H1 (cell line): ENCODE data around the gene SRRT. TPM values are rescaled to one million over a fixed set of nuclear protein-coding genes. Genes with fewer than 3 reads are reported as not detected.

Experiments
- CTCF ChIA-PET: fragments of 300-600 bp; sonication (Branson Sonifier 250); formaldehyde crosslinking; loops from one replicate; lab custom pipeline; 2021; ENCODE audit not compliant: partially characterized antibody; lab: Charles Lee
- POLR2A ChIA-PET: fragments of 300-600 bp; sonication (Branson Sonifier 250); formaldehyde crosslinking; loops from one replicate; lab custom pipeline; 2021; ENCODE audit warnings: inconsistent platforms; ENCODE audit not compliant: partially characterized antibody; lab: Charles Lee
- DNase-seq, 2 experiments: peaks; one replicate each; pipeline versions ENCODE4 v3.0.0 to v3.0.0-alpha.2; 2010 to 2022; ENCODE audit warnings: low spot score in 2 of 2, low read depth in 1 of 2, mixed read lengths in 1 of 2
- FAIRE-seq: peaks from 2 replicates; lab custom pipeline; 2011; peaks lifted over from hg19 to GRCh38; lab: Jason Lieb, UNC
- H2AFZ ChIP-seq: 2 replicates; pipeline ENCODE4 v1.8.1; 2012; ENCODE audit warnings: low read length, inconsistent platforms
- H2AK5ac ChIP-seq: 2 replicates; pipeline ENCODE4 v1.6.1; 2013; ENCODE audit warnings: low read depth, low read length
- H2BK120ac ChIP-seq: replicated peaks from 2 replicates; pipeline ENCODE3; 2013; ENCODE audit warnings: low read depth, low read length, inconsistent platforms
- H2BK12ac ChIP-seq: 2 replicates; pipeline ENCODE4 v1.6.1; 2013; ENCODE audit warnings: low read depth, low read length
- H2BK15ac ChIP-seq: 2 replicates; pipeline ENCODE4 v1.6.1; 2013; ENCODE audit warnings: low read length
- H2BK20ac ChIP-seq: 2 replicates; pipeline ENCODE4 v1.6.1; 2013; ENCODE audit warnings: low read length
- H2BK5ac ChIP-seq: 2 replicates; pipeline ENCODE4 v1.6.1; 2013; ENCODE audit warnings: low read depth, low read length
- H3K14ac ChIP-seq: 2 replicates; pipeline ENCODE4 v1.6.1; 2013; ENCODE audit warnings: inconsistent platforms; ENCODE audit not compliant: insufficient read length
- H3K18ac ChIP-seq: 2 replicates; pipeline ENCODE4 v1.6.1; 2013; ENCODE audit warnings: low read length; ENCODE audit errors: extremely low read depth
- H3K23ac ChIP-seq: 2 replicates; pipeline ENCODE4 v1.6.1; 2013; ENCODE audit warnings: inconsistent platforms; ENCODE audit not compliant: insufficient read length
- H3K23me2 ChIP-seq: 2 replicates; pipeline ENCODE4 v1.6.1; 2013; ENCODE audit warnings: low read depth, low read length
- H3K27ac ChIP-seq: 2 replicates; pipeline ENCODE4 v1.6.1; 2011; ENCODE audit warnings: low read depth, low read length, inconsistent platforms
- H3K27me3 ChIP-seq, 4 experiments: replicated peaks in 1 of 4; 1 replicate in 1 of 4; 2 replicates in 3 of 4; pipeline versions ENCODE4 v1.6.1 to v1.8.1; 2011 to 2013; ENCODE audit warnings: low read length in 3 of 4, mild to moderate bottlenecking in 3 of 4, inconsistent platforms in 2 of 4, mixed read lengths in 2 of 4, moderate library complexity in 1 of 4; ENCODE audit not compliant: control insufficient read depth in 3 of 4, insufficient read depth in 3 of 4; ENCODE audit errors: extremely low read depth in 1 of 4
- H3K36me3 ChIP-seq, 4 experiments: 2 replicates each; pipeline versions ENCODE4 v1.6.1 to v1.8.1; 2011 to 2013; ENCODE audit warnings: mild to moderate bottlenecking in 4 of 4, low read length in 3 of 4, moderate library complexity in 2 of 4, control low read depth in 1 of 4, inconsistent platforms in 1 of 4; ENCODE audit not compliant: insufficient read depth in 4 of 4, control insufficient read depth in 2 of 4
- H3K4ac ChIP-seq: replicated peaks from 2 replicates; pipeline ENCODE3; 2013; ENCODE audit warnings: low read length, low read depth, mixed read lengths, inconsistent platforms; ENCODE audit not compliant: insufficient read length
- H3K4me1 ChIP-seq, 4 experiments: replicated peaks in 1 of 4; 1 replicate in 1 of 4; 2 replicates in 3 of 4; pipeline versions ENCODE4 v1.6.1 to v1.8.1; 2011 to 2013; ENCODE audit warnings: low read length in 3 of 4, inconsistent platforms in 2 of 4, mixed read lengths in 1 of 4; ENCODE audit not compliant: insufficient read depth in 4 of 4, control insufficient read depth in 3 of 4
- H3K4me2 ChIP-seq, 2 experiments: 2 replicates each; pipeline versions ENCODE4 v1.6.1 to v1.8.1; 2011 to 2013; ENCODE audit warnings: low read depth in 2 of 2, low read length in 2 of 2, control low read depth in 1 of 2, inconsistent platforms in 1 of 2, mild to moderate bottlenecking in 1 of 2; ENCODE audit not compliant: insufficient read depth in 1 of 2
- H3K4me3 ChIP-seq, 4 experiments: fragments of 200-600, 300-600 bp in 1 of 4; sonication (generic), shearing (Covaris generic), sonication (Bioruptor Twin) in 1 of 4; 2 replicates each; pipeline versions ENCODE4 v1.5.1 to v1.8.1; 2011 to 2016; ENCODE audit warnings: low read length in 4 of 4, low read depth in 3 of 4, control low read depth in 2 of 4, inconsistent platforms in 2 of 4, mild to moderate bottlenecking in 2 of 4, mixed read lengths in 1 of 4, moderate library complexity in 1 of 4; ENCODE audit not compliant: insufficient read depth in 2 of 4; ENCODE audit errors: extremely low read depth in 1 of 4
- H3K56ac ChIP-seq: replicated peaks from 2 replicates; pipeline ENCODE3; 2013; ENCODE audit warnings: low read depth, mild to moderate bottlenecking, mixed read lengths, low read length, inconsistent platforms; ENCODE audit not compliant: insufficient read length
- H3K79me1 ChIP-seq: 2 replicates; pipeline ENCODE4 v1.6.1; 2013; ENCODE audit warnings: low read depth, low read length, control low read depth
- H3K79me2 ChIP-seq, 2 experiments: 2 replicates each; pipeline versions ENCODE4 v1.6.1 to v1.8.1; 2012 to 2013; ENCODE audit warnings: low read length in 2 of 2, mild to moderate bottlenecking in 2 of 2, inconsistent platforms in 1 of 2; ENCODE audit not compliant: insufficient read depth in 2 of 2, control insufficient read depth in 1 of 2
- H3K9ac ChIP-seq, 4 experiments: replicated peaks in 1 of 4; 1 replicate in 1 of 4; 2 replicates in 3 of 4; pipeline versions ENCODE4 v1.6.1 to v1.8.1; 2011 to 2013; ENCODE audit warnings: low read depth in 3 of 4, low read length in 3 of 4, control low read depth in 2 of 4, mild to moderate bottlenecking in 2 of 4, moderate library complexity in 2 of 4, inconsistent platforms in 1 of 4; ENCODE audit errors: extremely low read depth in 1 of 4
- H3K9me3 ChIP-seq, 2 experiments: 2 replicates each; pipeline versions ENCODE4 v1.6.1 to v1.8.1; 2012 to 2013; ENCODE audit warnings: mild to moderate bottlenecking in 2 of 2, moderate library complexity in 2 of 2, control low read depth in 1 of 2, inconsistent platforms in 1 of 2, low read depth in 1 of 2, low read length in 1 of 2, mixed read lengths in 1 of 2; ENCODE audit not compliant: insufficient read depth in 2 of 2
- H4K20me1 ChIP-seq, 2 experiments: replicated peaks in 1 of 2; 2 replicates each; pipeline versions ENCODE3 to v1.8.1; 2011 to 2013; ENCODE audit warnings: inconsistent platforms in 2 of 2, low read length in 2 of 2, mild to moderate bottlenecking in 1 of 2; ENCODE audit not compliant: insufficient read depth in 2 of 2, control insufficient read depth in 1 of 2
- H4K5ac ChIP-seq: 2 replicates; pipeline ENCODE4 v1.6.1; 2013; ENCODE audit warnings: low read length, low read depth, mixed read lengths, inconsistent platforms; ENCODE audit not compliant: insufficient read length
- H4K8ac ChIP-seq: 2 replicates; pipeline ENCODE4 v1.8.0; 2013; ENCODE audit warnings: mild to moderate bottlenecking, moderate library complexity, low read length, inconsistent platforms; ENCODE audit not compliant: insufficient read depth; ENCODE audit errors: extremely low read depth
- H4K91ac ChIP-seq: replicated peaks from 2 replicates; pipeline ENCODE3; 2013; ENCODE audit warnings: low read length, mixed read lengths, inconsistent platforms; ENCODE audit not compliant: insufficient read length
- WGBS, 2 experiments: shearing (Covaris generic) in 1 of 2; methylation state at CpG; one replicate each; pipeline versions ENCODE4 v1.1.6 to v1.1.7; 2013 to 2015; ENCODE audit warnings: low lambda C conversion rate in 2 of 2, mixed read lengths in 2 of 2, inconsistent platforms in 1 of 2, low coverage in 1 of 2, missing lambda C conversion rate in 1 of 2; ENCODE audit not compliant: insufficient replicate concordance in 2 of 2, insufficient coverage in 1 of 2, insufficient read length in 1 of 2; ENCODE audit errors: extremely low coverage in 1 of 2, missing lambda C conversion rate in 1 of 2; 5-methylcytosine and 5-hydroxymethylcytosine counted together
- polyA plus RNA-seq, 7 experiments: library from polyadenylated mRNA; depleted of rRNA in 3 of 7; stranded (reverse) in 5 of 7; unstranded in 2 of 7; fragments of >200 nt in 5 of 7; fragments of 200-250 nt in 2 of 7; gene quantifications; 1 replicate in 5 of 7; 2 replicates in 1 of 7; 4 replicates in 1 of 7; pipeline versions ENCODE4 v1.2.1 to v1.2.3, GENCODE V29; 2011 to 2013; ENCODE audit warnings: missing spikeins in 2 of 7, mixed read lengths in 2 of 7
- total RNA-seq: library from RNA; stranded (reverse); fragmentation: NEBNext Ultra II Directional; extraction: Animal tissue kit (Norgen Biotek cat#: 25700); gene quantifications from 2 replicates; pipeline ENCODE4 v1.2.1, GENCODE V29; 2021

The SRRT gene
- total and polyA plus RNA-seq, 2 of the 8 experiments (the other 6 are each of a cell fraction or from before 2014, with no cell fraction given), result 66.7 to 237 TPM

DNA sequence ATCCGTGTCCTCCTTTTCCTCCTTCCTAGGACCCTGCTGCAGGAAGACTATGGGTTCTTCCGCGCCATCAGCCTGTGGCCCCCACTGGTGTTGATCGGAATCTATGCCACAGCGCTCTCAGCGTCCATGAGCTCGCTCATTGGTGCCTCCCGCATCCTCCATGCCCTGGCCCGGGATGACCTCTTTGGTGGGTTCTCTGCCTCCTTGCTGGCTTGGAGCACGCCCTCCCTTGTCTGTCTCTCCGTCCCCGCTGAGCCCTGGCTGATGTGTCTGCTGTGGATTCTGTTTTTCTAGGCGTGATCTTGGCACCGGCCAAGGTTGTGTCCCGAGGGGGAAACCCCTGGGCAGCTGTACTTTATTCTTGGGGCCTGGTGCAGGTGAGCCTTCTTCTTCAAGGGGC, 15.0 kb upstream of the SRRT start:
- H3K79me2 ChIP-seq, result peaks cover 0 to 11% of the 10 kb centered on the region in 2 experiments; a peak in 1 of 4 replicates
- ChIA-PET CTCF (interaction anchor here (0.6 to 13.9 kb wide), 3 partner anchors 14 to 155 kb away, joined by 3 to 215 read pairs (median 3); no protein-coding TSS in a partner anchor), POLR2A (interaction anchor here (1.1 to 1.6 kb wide), 4 partner anchors 9 to 55 kb away, joined by 3 to 5 read pairs (median 3); partner anchors contain the start of gene EPHB4)
- no peaks in the 10 kb centered on the region for H3K9me3 ChIP-seq
- no peak overlapping the region for H3K23ac ChIP-seq
- H2BK20ac ChIP-seq, result no peak overlapping the region
- no peak overlapping the region for H3K4me3 ChIP-seq
- no peak overlapping the region for H2BK5ac ChIP-seq
- H2AK5ac ChIP-seq, result no peak overlapping the region
- no peaks in the 10 kb centered on the region for H3K27me3 ChIP-seq
- peaks cover 6 to 22% (median 11%) of the 10 kb centered on the region in 4 experiments; a peak in 7 of 8 replicates for H3K36me3 ChIP-seq
- DNase-seq (no peak), FAIRE-seq (no peak)
- no peak overlapping the region for H4K5ac ChIP-seq
- no peak overlapping the region for H3K56ac ChIP-seq
- WGBS, 2 experiments, result 94% methylated on average over 14 of the region's 15 CpGs; no CpG with 5 or more reads in 1 of the 2 experiments
- no peak overlapping the region for H2BK120ac ChIP-seq
- no peak overlapping the region for H2AFZ ChIP-seq
- no peak overlapping the region for H3K14ac ChIP-seq
- H4K20me1 ChIP-seq, result peaks cover 0 to 9% of the 10 kb centered on the region in 2 experiments
- no peak overlapping the region for H3K27ac ChIP-seq
- H3K79me1 ChIP-seq, result peaks cover 8% of the 10 kb centered on the region
- H2BK15ac ChIP-seq, result no peak overlapping the region
- H4K91ac ChIP-seq, result no peak overlapping the region
- no peak overlapping the region for H4K8ac ChIP-seq
- H3K18ac ChIP-seq, result no peak overlapping the region
- no peak overlapping the region for H3K9ac ChIP-seq
- no peak overlapping the region for H3K4me2 ChIP-seq
- H3K23me2 ChIP-seq, result no peaks in the 10 kb centered on the region
- H2BK12ac ChIP-seq, result no peak overlapping the region
- H3K4ac ChIP-seq, result no peak overlapping the region
- H3K4me1 ChIP-seq, result no peaks in the 10 kb centered on the region
